Neutrophil (primary cell): Measurements from ENCODE around the gene SLC16A5.

Experiments used
- H3K27ac ChIP-seq: fragments of 200-600 bp; sonication (generic); 2 replicates; pipeline ENCODE4 v1.5.1; 2016; ENCODE audit warnings: mild to moderate bottlenecking, moderate library complexity
- H3K27me3 ChIP-seq: fragments of 200-600 bp; sonication (generic); 2 replicates; pipeline ENCODE4 v1.6.0; 2016; ENCODE audit warnings: mild to moderate bottlenecking
- H3K36me3 ChIP-seq: fragments of 200-600 bp; sonication (generic); 2 replicates; pipeline ENCODE4 v1.5.1; 2017
- H3K4me1 ChIP-seq, 2 experiments: fragments of 200-600 bp in 1 of 2; sonication (generic) in 1 of 2; 1 replicate in 1 of 2; 2 replicates in 1 of 2; pipeline versions ENCODE4 v1.5.1 to v1.6.1; 2013 to 2016; ENCODE audit warnings: low read depth in 1 of 2, low read length in 1 of 2, mild to moderate bottlenecking in 1 of 2, moderate library complexity in 1 of 2; ENCODE audit not compliant: control insufficient read depth in 1 of 2, insufficient read depth in 1 of 2
- H3K4me3 ChIP-seq, 2 experiments: fragments of 200-600 bp in 1 of 2; sonication (generic) in 1 of 2; 1 replicate in 1 of 2; 2 replicates in 1 of 2; pipeline ENCODE4 v1.5.1; 2013 to 2016; ENCODE audit warnings: low read depth in 1 of 2, low read length in 1 of 2, mild to moderate bottlenecking in 1 of 2, moderate library complexity in 1 of 2
- H3K9me3 ChIP-seq: fragments of 200-600 bp; sonication (generic); 2 replicates; pipeline ENCODE4 v1.5.1; 2016
- CTCF ChIP-seq: fragments of 200-600 bp; sonication (generic); IDR thresholded peaks from 2 replicates; pipeline ENCODE4 v1.5.1; 2016; ENCODE audit warnings: antibody characterized with exemption

Gene SLC16A5

GRCh38 chr17:75086496-75087181 lies 1.1 kb upstream of the SLC16A5 start:
- H3K9me3 ChIP-seq, result no peaks in the 10 kb centered on the region

GRCh38 chr17:75087182-75087557 lies 584 bp upstream of the SLC16A5 start:
- Histone ChIP-seq H3K27me3 (no peaks in the 10 kb centered on the region), H3K36me3 (no peaks in the 10 kb centered on the region), H3K4me1 (peaks cover 43 to 48% of the 10 kb centered on the region in 2 experiments), H3K27ac (peak overlapping the region; percentile 99), H3K9me3 (no peaks in the 10 kb centered on the region), H3K4me3 (peak overlapping the region; percentile 80 to 86)
- TF ChIP-seq CTCF, result no peak

More at GRCh38 chr17:75086496-75087181, 1.1 kb upstream of the SLC16A5 start:
- Histone ChIP-seq H3K36me3 (no peaks in the 10 kb centered on the region), H3K27me3 (no peaks in the 10 kb centered on the region), H3K27ac (peak overlapping the region; percentile 99), H3K4me3 (no peak overlapping the region), H3K4me1 (peaks cover 38 to 44% of the 10 kb centered on the region in 2 experiments)
- TF ChIP-seq CTCF, result no peak

DNA sequence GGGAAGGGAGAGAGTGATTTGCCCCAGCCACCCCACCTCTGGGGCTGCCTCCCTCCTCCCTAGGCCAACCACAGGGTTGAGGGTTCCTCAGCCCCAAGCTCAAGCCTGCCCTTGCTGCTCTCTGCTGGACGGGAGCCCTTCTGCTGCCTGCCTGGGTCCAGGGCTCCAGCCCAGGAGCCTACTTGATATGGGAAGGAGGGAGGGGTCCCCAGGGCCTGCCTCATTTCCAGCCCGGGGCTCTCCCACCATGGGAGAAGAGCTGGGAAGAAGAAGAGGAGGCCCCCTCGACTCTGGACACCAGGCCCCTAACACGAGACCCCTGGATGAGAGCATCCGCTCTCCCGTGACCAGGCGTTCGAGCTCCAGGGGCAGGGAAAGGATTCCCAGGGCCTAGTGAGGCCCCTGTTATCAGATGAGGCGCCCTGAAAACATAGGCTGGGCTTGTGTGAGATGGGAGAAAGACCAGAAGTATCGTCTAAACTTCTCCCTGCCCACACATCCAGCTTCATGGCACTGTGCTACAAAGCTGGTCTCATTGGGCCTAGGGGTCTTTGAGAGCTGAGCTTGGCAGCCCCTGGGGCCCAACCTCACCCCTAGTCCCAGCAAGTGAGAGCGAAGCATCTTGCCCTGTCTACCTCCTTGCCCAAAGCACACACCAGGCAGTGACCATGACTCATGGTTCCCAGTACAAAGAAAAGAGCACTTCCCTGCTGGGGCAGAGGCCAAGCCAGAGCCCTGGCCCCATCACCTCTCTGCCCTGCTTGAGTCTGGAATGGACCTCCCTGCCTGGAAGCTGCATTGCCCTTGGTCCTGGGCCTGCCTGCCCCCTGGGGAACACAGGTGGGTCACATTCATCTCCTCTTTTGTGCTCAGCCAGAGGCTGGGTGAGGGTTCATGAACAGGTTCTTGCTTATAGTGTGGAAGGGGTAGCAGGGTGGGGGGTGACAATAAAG lies 987 bp downstream of the SLC16A5 start:
- Histone ChIP-seq H3K36me3 (peaks cover 2% of the 10 kb centered on the region), H3K27ac (peak overlapping the region; percentile 99), H3K4me1 (peaks cover 58 to 64% of the 10 kb centered on the region in 2 experiments), H3K4me3 (peak overlapping the region; percentile 80 to 86), H3K9me3 (no peaks in the 10 kb centered on the region), H3K27me3 (no peaks in the 10 kb centered on the region)
- no peak for TF ChIP-seq CTCF

DNA sequence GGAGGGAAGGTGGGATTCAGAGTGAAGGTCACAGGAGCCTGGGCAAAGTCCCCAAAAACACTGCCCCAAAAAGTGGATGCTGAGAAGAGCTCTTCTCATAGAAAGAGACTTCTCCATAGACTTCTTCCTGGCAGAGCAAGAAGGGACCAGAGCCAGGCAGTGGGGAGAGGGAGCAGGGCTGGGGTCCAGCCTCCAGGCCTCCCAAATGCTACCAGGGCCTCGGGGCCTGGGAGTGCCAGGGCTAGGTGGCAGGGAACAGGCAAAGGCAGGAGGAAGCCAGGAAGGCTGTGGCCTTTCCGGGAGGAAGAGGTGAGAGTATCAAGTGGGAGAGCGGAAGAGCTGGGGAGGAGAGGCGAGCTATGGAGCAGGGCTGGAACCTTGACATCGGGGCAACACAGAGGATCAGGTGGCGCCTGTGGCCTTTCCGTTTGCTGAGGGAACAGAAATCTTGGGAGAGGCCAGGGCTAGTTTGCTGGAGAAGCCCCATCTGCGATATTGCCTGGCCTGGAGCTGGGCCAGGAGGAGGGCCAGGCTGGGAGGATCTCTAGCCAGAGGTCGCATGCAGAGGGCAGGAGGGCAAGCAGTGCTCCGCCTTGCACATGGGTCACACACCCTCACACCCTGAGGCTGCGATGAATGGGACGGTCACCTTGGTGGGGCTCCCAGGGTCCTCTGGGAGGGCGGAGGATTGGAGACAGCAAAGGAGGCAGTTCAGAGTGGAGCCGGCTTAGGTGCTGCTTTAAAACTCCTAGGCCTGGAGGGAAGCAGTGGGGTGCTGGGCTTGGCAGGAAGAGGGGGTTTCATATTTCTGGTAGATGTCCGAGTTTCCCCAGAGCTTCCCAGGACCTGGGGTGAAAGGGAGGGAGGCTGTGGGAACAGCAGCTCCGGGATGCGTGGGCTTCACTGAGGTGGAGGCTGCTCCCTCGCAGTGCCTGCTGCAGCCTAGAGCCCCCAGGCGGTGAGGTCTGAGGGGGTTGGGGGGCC lies 3.4 kb downstream of the SLC16A5 start:
- H3K27me3 ChIP-seq, result no peaks in the 10 kb centered on the region
- H3K9me3 ChIP-seq, result no peaks in the 10 kb centered on the region
- peaks cover 8% of the 10 kb centered on the region for H3K36me3 ChIP-seq
- peaks cover 79 to 86% of the 10 kb centered on the region in 2 experiments for H3K4me1 ChIP-seq
- no peak overlapping the region for H3K4me3 ChIP-seq
- TF ChIP-seq CTCF, result no peak
- H3K27ac ChIP-seq, result peak overlapping the region; percentile 98

GRCh38 chr17:75091855-75092327 lies 4.1 kb downstream of the SLC16A5 start:
- Histone ChIP-seq H3K4me3 (peak overlapping the region in 1 of 2 experiments; percentile 42), H3K36me3 (peaks cover 8% of the 10 kb centered on the region), H3K9me3 (no peaks in the 10 kb centered on the region), H3K27ac (peak overlapping the region; percentile 98), H3K27me3 (no peaks in the 10 kb centered on the region), H3K4me1 (peaks cover 86 to 94% of the 10 kb centered on the region in 2 experiments)
- no peak for TF ChIP-seq CTCF
